Hepatocyte (in vitro differentiated cells): ENCODE measurements around the gene ARID3A. TPM values are rescaled to one million over a fixed set of nuclear protein-coding genes. Genes with fewer than 3 reads are reported as not detected.

Experiments used
- DNase-seq: peaks from one replicate; pipeline ENCODE4 v3.0.0-alpha.2; 2016; ENCODE audit warnings: low spot score
- H2AFZ ChIP-seq: fragments of 200-600 bp; sonication (generic); 2 replicates; pipeline ENCODE4 v1.6.0; 2016; ENCODE audit warnings: antibody characterized with exemption, mild to moderate bottlenecking
- H3K27ac ChIP-seq: fragments of 200-600 bp; sonication (generic); 2 replicates; pipeline ENCODE4 v1.5.1; 2016; ENCODE audit warnings: mild to moderate bottlenecking
- H3K27me3 ChIP-seq: fragments of 200-600 bp; sonication (generic); 2 replicates; pipeline ENCODE4 v1.6.1; 2016
- H3K36me3 ChIP-seq: fragments of 200-600 bp; sonication (generic); replicated peaks from 2 replicates; pipeline ENCODE4 v1.5.1; 2016; ENCODE audit warnings: low read depth; ENCODE audit not compliant: insufficient read depth
- H3K4me1 ChIP-seq: fragments of 200-600 bp; sonication (generic); 2 replicates; pipeline ENCODE4 v1.5.1; 2016; ENCODE audit warnings: mild to moderate bottlenecking, moderate library complexity; ENCODE audit not compliant: insufficient read depth
- H3K4me2 ChIP-seq: fragments of 200-600 bp; sonication (generic); 2 replicates; pipeline ENCODE4 v1.6.0; 2016
- H3K4me3 ChIP-seq: fragments of 200-600 bp; sonication (generic); 2 replicates; pipeline ENCODE4 v1.5.1; 2016; ENCODE audit warnings: mild to moderate bottlenecking
- H3K79me2 ChIP-seq: fragments of 200-600 bp; sonication (generic); 2 replicates; pipeline ENCODE4 v1.6.0; 2017; ENCODE audit warnings: mild to moderate bottlenecking
- H3K9me2 ChIP-seq: fragments of 200-600 bp; sonication (generic); replicated peaks from 2 replicates; pipeline ENCODE4 v1.6.0; 2017; ENCODE audit warnings: mild to moderate bottlenecking; ENCODE audit not compliant: insufficient read depth
- H3K9me3 ChIP-seq: fragments of 200-600 bp; sonication (generic); 2 replicates; pipeline ENCODE4 v1.5.1; 2016; ENCODE audit warnings: low read depth, mild to moderate bottlenecking
- H4K20me1 ChIP-seq: fragments of 200-600 bp; sonication (generic); 2 replicates; pipeline ENCODE4 v1.6.0; 2016; ENCODE audit warnings: mild to moderate bottlenecking; ENCODE audit not compliant: insufficient read depth, poor library complexity, severe bottlenecking
- CTCF ChIP-seq: fragments of 200-600 bp; sonication (generic); IDR thresholded peaks from 2 replicates; pipeline ENCODE4 v1.5.1; 2016; ENCODE audit warnings: antibody characterized with exemption, mild to moderate bottlenecking; ENCODE audit not compliant: poor library complexity
- EZH2 ChIP-seq: fragments of 200-600 bp; sonication (generic); IDR thresholded peaks from 2 replicates; pipeline ENCODE4 v1.6.1; 2016; ENCODE audit warnings: antibody characterized with exemption, mild to moderate bottlenecking, borderline replicate concordance
- EZH2phosphoT487 ChIP-seq: fragments of 200-600 bp; sonication (generic); IDR thresholded peaks from one replicate; pipeline ENCODE4 v1.6.1; 2018; ENCODE audit warnings: antibody characterized with exemption, mild to moderate bottlenecking, low read depth, moderate library complexity; ENCODE audit not compliant: unreplicated experiment, severe bottlenecking
- WGBS: methylation state at CpG from one replicate; pipeline ENCODE4 v1.1.6; 2016; ENCODE audit warnings: low lambda C conversion rate; ENCODE audit errors: missing lambda C conversion rate; 5-methylcytosine and 5-hydroxymethylcytosine counted together
- polyA plus RNA-seq: library from polyadenylated mRNA; unstranded; fragments of >200 nt; fragmentation: Nextera tagmentation; extraction: Ambion mirVana; gene quantifications from 2 replicates; pipeline ENCODE4 v1.2.1, GENCODE V29; 2016
- total RNA-seq: library from RNA; depleted of rRNA; stranded (reverse); fragments of >200 nt; gene quantifications from 2 replicates; pipeline ENCODE4 v1.2.3, GENCODE V29; 2014

ARID3A gene
- total and polyA plus RNA-seq, 2 experiments from 2014 or later = 122 to 180 TPM

- TF ChIP-seq EZH2 = no peak
Observed at GRCh38 chr19:948842-949496, 23.1 kb downstream of the ARID3A start.

DNA sequence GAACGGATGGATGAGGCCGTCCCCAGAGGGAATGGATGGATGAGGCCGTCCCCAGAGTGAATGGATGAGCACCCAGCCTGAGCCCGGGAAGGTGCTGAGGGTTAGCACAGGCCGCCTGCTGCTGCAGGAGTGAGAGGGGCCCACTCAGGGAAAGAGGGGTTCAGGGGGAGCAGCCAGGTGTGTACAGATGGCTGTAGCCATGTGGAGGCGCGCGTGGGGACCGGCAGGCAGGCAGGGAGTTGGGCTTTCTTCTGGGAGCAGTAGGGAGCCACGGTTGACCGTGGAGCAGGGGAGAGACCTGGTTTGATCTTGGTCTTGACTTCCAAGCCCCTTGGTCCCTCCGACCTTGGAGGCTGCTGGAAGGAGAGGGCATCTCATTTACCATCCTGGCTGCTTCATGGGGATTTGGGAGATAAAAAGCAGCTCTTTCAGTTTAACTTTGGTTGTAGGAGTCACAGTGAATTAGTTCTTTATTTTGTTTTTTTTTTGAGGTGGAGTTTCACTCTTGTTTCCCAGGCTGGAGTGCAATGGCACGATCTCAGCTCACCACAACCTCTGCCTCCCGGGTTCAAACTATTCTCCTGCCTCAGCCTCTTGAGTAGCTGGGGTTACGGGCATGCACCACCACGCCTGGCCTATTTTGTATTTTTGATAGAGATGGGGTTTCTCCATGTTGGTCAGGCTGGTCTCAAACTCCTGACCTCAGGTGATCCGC is 24.7 kb downstream of the ARID3A start:
- Histone ChIP-seq H3K27ac (peak overlapping the region; percentile 100), H3K9me3 (no peaks in the 10 kb centered on the region), H3K4me1 (peaks cover 69% of the 10 kb centered on the region), H3K4me2 (no peak overlapping the region), H4K20me1 (peaks cover 14% of the 10 kb centered on the region), H3K36me3 (no peaks in the 10 kb centered on the region), H3K79me2 (peaks cover 92% of the 10 kb centered on the region), H3K27me3 (no peaks in the 10 kb centered on the region), H3K4me3 (no peak overlapping the region), H2AFZ (no peak overlapping the region), H3K9me2 (no peaks in the 10 kb centered on the region)
- 88% methylated on average over 16 of the region's 17 CpGs for WGBS
- TF ChIP-seq EZH2 (no peak), EZH2phosphoT487 (no peak), CTCF (no peak)
- no peak for DNase-seq

More at GRCh38 chr19:948842-949496, 23.1 kb downstream of the ARID3A start:
- DNase-seq = peak; percentile 37
- Histone ChIP-seq H3K27ac (peak overlapping the region; percentile 78), H2AFZ (no peak overlapping the region), H3K9me3 (no peaks in the 10 kb centered on the region), H3K79me2 (peaks cover 92% of the 10 kb centered on the region), H3K4me3 (no peak overlapping the region), H3K4me2 (no peak overlapping the region), H3K27me3 (no peaks in the 10 kb centered on the region), H3K36me3 (no peaks in the 10 kb centered on the region), H4K20me1 (peaks cover 29% of the 10 kb centered on the region), H3K4me1 (peaks cover 65% of the 10 kb centered on the region), H3K9me2 (no peaks in the 10 kb centered on the region)
- 72% methylated on average over 23 of the region's 25 CpGs for WGBS

GRCh38 chr19:952049-952679 is 26.3 kb downstream of the ARID3A start:
- H2AFZ ChIP-seq = no peak overlapping the region
- no peaks in the 10 kb centered on the region for H3K27me3 ChIP-seq
- H3K4me1 ChIP-seq = peaks cover 85% of the 10 kb centered on the region
- peak overlapping the region; percentile 100 for H3K27ac ChIP-seq
- H3K9me3 ChIP-seq = no peaks in the 10 kb centered on the region
- DNase-seq = peak; percentile 4
- H3K79me2 ChIP-seq = peaks cover 92% of the 10 kb centered on the region
- TF ChIP-seq CTCF (no peak), EZH2 (no peak), EZH2phosphoT487 (no peak)
- H4K20me1 ChIP-seq = peaks cover 9% of the 10 kb centered on the region
- WGBS = 48% methylated on average over 14 of the region's 14 CpGs
- no peak overlapping the region for H3K4me3 ChIP-seq
- peak overlapping the region; percentile 88 for H3K4me2 ChIP-seq
- H3K36me3 ChIP-seq = no peaks in the 10 kb centered on the region
- no peaks in the 10 kb centered on the region for H3K9me2 ChIP-seq
